GM12878 (cell line): ENCODE measurements around the gene ZNF644.

Experiments
- POLR2A ChIP-seq: IDR thresholded peaks from 2 replicates; pipeline ENCODE4 v1.6.1; 2011; ENCODE audit warnings: low read depth, mild to moderate bottlenecking, low read length
- POLR2AphosphoS2 ChIP-seq: IDR thresholded peaks from 2 replicates; pipeline ENCODE4 v1.6.1; 2011; ENCODE audit warnings: low read depth, mild to moderate bottlenecking, low read length, improper control_type of control experiment, moderate library complexity

- TF ChIP-seq POLR2A (no peak), POLR2AphosphoS2 (no peak)
Measured at GRCh38 chr1:91026777-91027176, 4.9 kb upstream of the ZNF644 start.
